Measurements from ENCODE around the gene MEGF11.

MEGF11 gene

GRCh38 chr15:66032006-66032405, 221.5 kb downstream of the MEGF11 start:
- DNase-seq (ENCODE audit: low read depth in 3 of 3): no peak

- DNase-seq (ENCODE audit: low read depth in 3 of 3): no peak
Measured at GRCh38 chr15:66030650-66031049, 222.9 kb downstream of the MEGF11 start.

- no peak for DNase-seq (ENCODE audit: low read depth in 3 of 3)
Measured at GRCh38 chr15:66029650-66030049, 223.9 kb downstream of the MEGF11 start.

- no peak for DNase-seq (ENCODE audit: low read depth in 3 of 3)
Measured at GRCh38 chr15:66027268-66027805, 226.2 kb downstream of the MEGF11 start.

- DNase-seq (ENCODE audit: low read depth in 3 of 3): no peak
Measured at GRCh38 chr15:66025972-66026371, 227.6 kb downstream of the MEGF11 start.

- DNase-seq (ENCODE audit: low read depth in 3 of 3): no peak
Measured at GRCh38 chr15:66025015-66025452, 228.5 kb downstream of the MEGF11 start.

- DNase-seq (ENCODE audit: low read depth in 3 of 3): no peak
Measured at GRCh38 chr15:66024116-66024515, 229.4 kb downstream of the MEGF11 start.

GRCh38 chr15:66023311-66023972, 230.1 kb downstream of the MEGF11 start:
- DNase-seq (ENCODE audit: low read depth in 3 of 3): no peak

GRCh38 chr15:66022163-66022525, 231.4 kb downstream of the MEGF11 start:
- no peak for DNase-seq (ENCODE audit: low read depth in 3 of 3)

GRCh38 chr15:66021496-66022162, 231.9 kb downstream of the MEGF11 start:
- no peak for DNase-seq (ENCODE audit: low read depth in 3 of 3)

GRCh38 chr15:66019826-66020398, 233.6 kb downstream of the MEGF11 start:
- DNase-seq (ENCODE audit: low read depth in 3 of 3): no peak

- no peak for DNase-seq (ENCODE audit: low read depth in 3 of 3)
Measured at GRCh38 chr15:66019368-66019767, 234.2 kb downstream of the MEGF11 start.

GRCh38 chr15:66018488-66018797, 235.1 kb downstream of the MEGF11 start:
- DNase-seq (ENCODE audit: low read depth in 3 of 3): no peak

- no peak for DNase-seq (ENCODE audit: low read depth in 3 of 3)
Measured at GRCh38 chr15:66017792-66018487, 235.6 kb downstream of the MEGF11 start.

GRCh38 chr15:66017000-66017399, 236.6 kb downstream of the MEGF11 start:
- no peak for DNase-seq (ENCODE audit: low read depth in 3 of 3)

- DNase-seq (ENCODE audit: low read depth in 3 of 3): no peak
Measured at GRCh38 chr15:66016199-66016598, 237.4 kb downstream of the MEGF11 start.

- DNase-seq (ENCODE audit: low read depth in 3 of 3): no peak
Measured at GRCh38 chr15:66014635-66015182, 238.8 kb downstream of the MEGF11 start.

- DNase-seq (ENCODE audit: low read depth in 3 of 3): no peak
Measured at GRCh38 chr15:66014022-66014421, 239.5 kb downstream of the MEGF11 start.

GRCh38 chr15:66008940-66009562, 244.5 kb downstream of the MEGF11 start:
- no peak for DNase-seq (ENCODE audit: low read depth in 3 of 3)

GRCh38 chr15:66007663-66008262, 245.8 kb downstream of the MEGF11 start:
- DNase-seq (ENCODE audit: low read depth in 3 of 3): no peak

GRCh38 chr15:66006986-66007385, 246.6 kb downstream of the MEGF11 start:
- DNase-seq (ENCODE audit: low read depth in 3 of 3): no peak
